K562 (cell line): ENCODE measurements around the gene TRIO. TPM values are rescaled to one million over a fixed set of nuclear protein-coding genes. Genes with fewer than 3 reads are reported as not detected.

Experiments used
- ATAC-seq: fragments of 200-7000 bp; cut with Tn5 transposase; 3 replicates; pipeline ENCODE4 v1.9.1; 2020; ENCODE audit warnings: moderate library complexity
- BruUV-seq: library from RNA; stranded (reverse); fragments of 400-500 nt; replicated peaks from 2 replicates; lab custom pipeline; 2021; lab: Mats Ljungman, UMichigan
- CTCF ChIA-PET: fragments of 300-600 bp; formaldehyde crosslinking; extraction: SDS; loops from one replicate; lab custom pipeline; 2021; ENCODE audit warnings: low intra/inter-chr PET ratio; lab: Yijun Ruan, JAX
- POLR2A ChIA-PET: fragments of 300-600, 350-650 bp; sonication (Branson Sonifier 250); formaldehyde crosslinking; extraction: SDS; loops from one replicate; lab custom pipeline; 2021; ENCODE audit warnings: antibody characterized with exemption, inconsistent platforms; lab: Yijun Ruan, JAX
- DNase-seq, 4 experiments: peaks; one replicate each; pipeline versions ENCODE4 v3.0.0 to v3.0.0-alpha.2; 2011 to 2018; ENCODE audit warnings: low spot score in 3 of 4, mixed read lengths in 3 of 4; ENCODE audit errors: extremely low read depth in 1 of 4
- FAIRE-seq: peaks from 2 replicates; lab custom pipeline; 2011; peaks lifted over from hg19 to GRCh38; lab: Jason Lieb, UNC
- H2AFZ ChIP-seq: 2 replicates; pipeline ENCODE4 v1.6.0; 2011; ENCODE audit warnings: low read depth, low read length, control low read depth, inconsistent platforms
- H3K27ac ChIP-seq: fragments of 200-600 bp; 3 replicates; pipeline ENCODE4 v1.8.0; 2011; ENCODE audit warnings: low read depth, mild to moderate bottlenecking, control low read depth, inconsistent platforms, low read length, moderate library complexity, mixed read lengths; ENCODE audit errors: extremely low read depth
- H3K27me3 ChIP-seq, 2 experiments: fragments of 300-600 bp in 1 of 2; 2 replicates in 1 of 2; 3 replicates in 1 of 2; pipeline versions ENCODE4 v1.6.0 to v1.8.0; 2011; ENCODE audit warnings: inconsistent platforms in 2 of 2, low read length in 2 of 2, mild to moderate bottlenecking in 1 of 2, mixed read lengths in 1 of 2, moderate library complexity in 1 of 2; ENCODE audit not compliant: control insufficient read depth in 2 of 2, insufficient read depth in 2 of 2
- H3K36me3 ChIP-seq: fragments of 300-600 bp; 3 replicates; pipeline ENCODE4 v1.8.0; 2011; ENCODE audit warnings: mild to moderate bottlenecking, low read length, inconsistent platforms; ENCODE audit not compliant: control insufficient read depth, insufficient read depth
- H3K4me1 ChIP-seq, 2 experiments: fragments of 200-600 bp in 1 of 2; replicated peaks in 1 of 2; 2 replicates in 1 of 2; 3 replicates in 1 of 2; pipeline versions ENCODE4 v1.5.1 to v1.8.0; 2011; ENCODE audit warnings: inconsistent platforms in 2 of 2, low read length in 2 of 2, mild to moderate bottlenecking in 1 of 2, mixed read lengths in 1 of 2, moderate library complexity in 1 of 2; ENCODE audit not compliant: control insufficient read depth in 2 of 2, insufficient read depth in 2 of 2
- H3K4me2 ChIP-seq: 2 replicates; pipeline ENCODE4 v1.6.1; 2011; ENCODE audit warnings: low read length, control low read depth, inconsistent platforms, mixed read lengths; ENCODE audit not compliant: insufficient read depth
- H3K4me3 ChIP-seq: fragments of 200-600 bp; sonication (generic), shearing (Covaris generic); 2 replicates; pipeline ENCODE4 v1.5.1; 2016; ENCODE audit warnings: control low read depth, inconsistent platforms
- H3K79me2 ChIP-seq: fragments of 200-600 bp; 3 replicates; pipeline ENCODE4 v1.8.0; 2011; ENCODE audit warnings: low read length, inconsistent platforms; ENCODE audit not compliant: control insufficient read depth, insufficient read depth
- H3K9ac ChIP-seq, 2 experiments: 2 replicates each; pipeline versions ENCODE4 v1.6.0 to v1.6.1; 2011; ENCODE audit warnings: low read depth in 2 of 2, low read length in 2 of 2, control low read depth in 1 of 2, inconsistent platforms in 1 of 2, mild to moderate bottlenecking in 1 of 2, mixed read lengths in 1 of 2; ENCODE audit not compliant: insufficient read depth in 1 of 2
- H3K9me1 ChIP-seq: one replicate; pipeline ENCODE4 v1.6.0; 2011; ENCODE audit warnings: inconsistent platforms, mild to moderate bottlenecking, low read length, moderate library complexity; ENCODE audit not compliant: control insufficient read depth, insufficient read depth
- H3K9me3 ChIP-seq: replicated peaks from 2 replicates; pipeline ENCODE4 v1.5.1; 2011; ENCODE audit warnings: low read depth, low read length, inconsistent platforms; ENCODE audit not compliant: control insufficient read depth, insufficient read depth
- H4K20me1 ChIP-seq: replicated peaks from 2 replicates; pipeline ENCODE4 v1.6.1; 2011; ENCODE audit warnings: low read length, inconsistent platforms, mixed read lengths; ENCODE audit not compliant: control insufficient read depth, insufficient read depth
- ARNT ChIP-seq, 2 experiments: fragments of 450-650 bp; IDR thresholded peaks; 2 replicates each; pipeline ENCODE4 v1.6.1; 2016; ENCODE audit warnings: mild to moderate bottlenecking in 1 of 2
- SAP30 ChIP-seq: fragments of 200-600 bp; sonication (generic); IDR thresholded peaks from 2 replicates; pipeline ENCODE4 v1.6.1; 2012; ENCODE audit warnings: borderline replicate concordance, low read depth, mild to moderate bottlenecking, moderate library complexity, low read length, control low read depth, inconsistent platforms; ENCODE audit not compliant: insufficient read depth, poor library complexity, severe bottlenecking
- ZNF318 ChIP-seq, 2 experiments: fragments of 450-650 bp; IDR thresholded peaks; 2 replicates each; pipeline ENCODE4 v1.6.1; 2016; ENCODE audit warnings: mild to moderate bottlenecking in 2 of 2, borderline replicate concordance in 1 of 2, low read depth in 1 of 2, moderate library complexity in 1 of 2
- WGBS: fragments of 100-300 bp; shearing (Covaris generic); methylation state at CpG from one replicate; pipeline ENCODE4 v1.1.6; 2016; ENCODE audit warnings: low coverage, mixed read lengths; ENCODE audit not compliant: insufficient coverage; ENCODE audit errors: missing lambda C conversion rate; 5-methylcytosine and 5-hydroxymethylcytosine counted together
- in situ Hi-C: fragments of 300-500 bp; cut with MboI; formaldehyde crosslinking; loops from 4 replicates; pipeline ENCODE4 v1.15.0; 2018; ENCODE audit warnings: inconsistent platforms, mixed read lengths
- intact Hi-C: fragments of 100-400 bp; cut with micrococcal nuclease; formaldehyde crosslinking; loops from 2 replicates; pipeline ENCODE4 v1.14.2; 2022
- polyA plus RNA-seq, 8 experiments: library from polyadenylated mRNA; depleted of rRNA in 4 of 8; stranded (reverse) in 5 of 8; unstranded in 3 of 8; fragments of >200 nt; fragmentation: Nextera tagmentation in 2 of 8; fragmentation: Illumina TruSeq in 1 of 8; extraction: Ambion mirVana in 2 of 8; extraction: Trizol in 1 of 8; gene quantifications; 2 replicates each; pipeline versions ENCODE4 v1.2.1 to v1.2.3, GENCODE V29; 2011 to 2014; ENCODE audit warnings: inconsistent platforms in 1 of 8, missing spikeins in 1 of 8
- total RNA-seq, 7 experiments: library from RNA; depleted of rRNA in 6 of 7; stranded (reverse); fragments of >200 nt in 6 of 7; fragmentation: Illumina TruSeq in 2 of 7; extraction: Trizol in 2 of 7; gene quantifications; 2 replicates each; pipeline versions ENCODE4 v1.2.1 to v1.2.3, GENCODE V29; 2011 to 2021; ENCODE audit warnings: low replicate concordance in 1 of 7

TRIO gene
- total and polyA plus RNA-seq, 9 of the 15 experiments (the other 6 are each of a cell fraction or from before 2014, with no cell fraction given) = 0.24 to 5.0 (median 1.1) TPM

DNA sequence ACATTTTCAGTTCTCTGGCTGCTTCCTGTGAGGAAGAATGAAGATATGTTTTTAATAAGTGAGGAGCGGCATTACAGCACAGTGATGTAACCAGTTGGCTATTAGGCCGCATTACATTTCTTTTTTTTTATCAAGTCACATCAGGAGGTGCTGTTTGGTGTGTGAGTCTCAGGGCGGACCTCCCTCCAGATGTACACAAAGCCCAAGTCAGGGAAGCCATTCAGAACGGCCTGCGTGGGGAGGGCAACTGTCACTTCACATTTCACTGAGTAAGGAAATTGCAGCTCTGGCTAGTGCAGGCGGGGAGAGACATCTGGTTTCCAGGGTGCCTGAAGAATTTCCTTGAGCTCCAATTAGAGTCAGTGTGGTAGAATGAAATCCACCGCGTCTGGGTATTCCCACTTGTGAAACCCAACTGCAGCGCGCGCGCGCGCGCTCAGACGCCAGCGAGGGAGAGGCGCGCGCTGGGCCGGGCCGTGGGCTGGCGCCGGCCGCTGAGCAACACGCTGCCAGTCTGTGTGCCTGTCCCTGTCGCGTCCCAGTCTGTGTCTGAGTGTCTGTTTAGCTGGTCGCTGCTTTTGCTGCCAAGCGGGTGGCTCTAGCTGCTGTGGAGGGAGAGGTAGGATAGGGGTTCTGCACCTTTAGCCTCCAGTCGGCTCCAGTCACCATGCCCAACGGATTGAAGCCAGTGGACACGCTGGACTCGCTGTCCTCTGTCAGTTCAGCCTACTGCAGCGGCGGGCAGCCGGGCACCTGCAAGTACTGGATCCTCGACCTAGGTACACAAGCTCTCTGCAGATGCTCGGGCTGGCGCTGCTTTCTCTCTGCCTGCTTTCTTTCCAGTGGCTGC is 297.7 kb downstream of the TRIO start:
- in situ Hi-C loops (no loop called here), intact Hi-C loops (no loop called here)
- H3K27me3 ChIP-seq = peaks cover 37 to 47% of the 10 kb centered on the region in 2 experiments
- BruUV-seq = no TSS peak
- H3K79me2 ChIP-seq = no peaks in the 10 kb centered on the region
- H3K36me3 ChIP-seq = no peaks in the 10 kb centered on the region
- no peaks in the 10 kb centered on the region for H4K20me1 ChIP-seq
- FAIRE-seq (no peak), DNase-seq (no peak), ATAC-seq (no peak)
- no peak overlapping the region for H2AFZ ChIP-seq
- no peak overlapping the region for H3K27ac ChIP-seq
- ChIA-PET CTCF (no interaction called here), POLR2A (no interaction called here)
- no peaks in the 10 kb centered on the region for H3K9me3 ChIP-seq
- TF ChIP-seq ARNT (IDR thresholded peaks at IDR 0.05) = no peak
- TF ChIP-seq ZNF318 (IDR thresholded peaks at IDR 0.05; ENCODE audit: borderline replicate concordance in 1 of 2, low read depth in 1 of 2) = no peak
- TF ChIP-seq SAP30 = no peak
- no peak overlapping the region for H3K9ac ChIP-seq
- H3K4me1 ChIP-seq = no peaks in the 10 kb centered on the region
- no peaks in the 10 kb centered on the region for H3K9me1 ChIP-seq
- no peak overlapping the region for H3K4me2 ChIP-seq
- no peak overlapping the region for H3K4me3 ChIP-seq
- WGBS = 24% methylated on average over 39 of the region's 40 CpGs
